Stimulated activated CD8-positive, alpha-beta memory T cell treated with anti-CD3 and anti-CD28 coated beads, Interleukin-12 subunit alpha, Interleukin-12 subunit beta, amount 100 ng/mL, for 4 hours (primary cell): ENCODE measurements around the gene DGKZ.

Experiments
- DNase-seq: peaks from one replicate; pipeline ENCODE4 v3.0.0-alpha.2; 2020; ENCODE audit warnings: low read depth

The DGKZ gene

DNA sequence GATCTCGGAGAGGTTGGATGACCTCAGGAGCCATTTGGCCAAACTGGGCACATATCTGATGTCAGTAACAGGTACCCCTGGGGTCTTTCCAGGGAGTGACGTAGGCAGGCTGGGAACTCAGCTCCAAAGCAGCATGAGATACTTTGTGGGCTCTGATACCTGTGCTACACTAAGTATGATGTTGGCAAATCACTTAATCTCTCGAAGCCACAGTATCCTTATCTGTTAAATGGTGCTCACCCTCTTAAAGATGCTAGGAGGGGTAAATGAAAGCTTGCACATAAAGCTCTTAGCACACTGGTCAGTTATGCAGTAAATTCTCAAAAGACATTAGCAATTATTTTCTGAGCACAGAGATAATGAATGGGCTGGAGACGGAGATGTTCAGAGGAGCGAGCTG, 17.1 kb upstream of the DGKZ start:
- no peak for DNase-seq

DNA sequence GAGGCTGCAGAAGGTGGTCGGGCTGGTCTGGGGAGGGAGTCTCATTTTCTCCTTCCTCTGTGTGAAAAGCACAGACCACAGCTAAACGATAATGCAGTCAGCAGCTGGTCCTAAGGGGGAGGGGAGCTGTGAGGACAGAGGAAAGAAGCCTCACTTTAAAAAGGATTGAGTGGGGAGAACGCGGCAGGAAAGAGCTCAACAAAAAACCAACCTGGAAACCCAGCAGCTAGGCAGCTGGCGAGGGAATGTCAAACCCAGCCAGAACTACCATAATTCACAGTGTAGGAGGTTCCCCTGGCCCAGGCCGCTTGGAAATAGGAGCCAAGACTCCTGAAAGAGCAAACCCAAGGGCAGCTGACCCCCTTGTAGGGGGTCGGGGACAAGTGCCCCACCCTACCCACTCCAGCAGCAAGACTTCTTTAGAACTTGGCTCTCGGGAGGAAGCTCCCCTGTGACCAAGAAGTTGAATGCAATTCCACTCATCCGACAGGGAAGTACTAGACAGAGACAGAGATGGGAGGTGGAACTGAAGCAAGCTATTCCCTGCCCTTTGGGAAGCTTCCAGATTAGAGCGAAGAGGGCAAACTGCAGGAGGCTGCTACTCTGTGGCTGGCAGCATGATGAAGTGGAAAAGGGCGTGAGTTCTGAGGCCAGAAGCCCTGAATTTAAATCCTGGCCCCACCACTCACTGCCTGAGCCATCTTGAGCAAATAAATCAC, 16.5 kb upstream of the DGKZ start:
- DNase-seq = no peak

DNA sequence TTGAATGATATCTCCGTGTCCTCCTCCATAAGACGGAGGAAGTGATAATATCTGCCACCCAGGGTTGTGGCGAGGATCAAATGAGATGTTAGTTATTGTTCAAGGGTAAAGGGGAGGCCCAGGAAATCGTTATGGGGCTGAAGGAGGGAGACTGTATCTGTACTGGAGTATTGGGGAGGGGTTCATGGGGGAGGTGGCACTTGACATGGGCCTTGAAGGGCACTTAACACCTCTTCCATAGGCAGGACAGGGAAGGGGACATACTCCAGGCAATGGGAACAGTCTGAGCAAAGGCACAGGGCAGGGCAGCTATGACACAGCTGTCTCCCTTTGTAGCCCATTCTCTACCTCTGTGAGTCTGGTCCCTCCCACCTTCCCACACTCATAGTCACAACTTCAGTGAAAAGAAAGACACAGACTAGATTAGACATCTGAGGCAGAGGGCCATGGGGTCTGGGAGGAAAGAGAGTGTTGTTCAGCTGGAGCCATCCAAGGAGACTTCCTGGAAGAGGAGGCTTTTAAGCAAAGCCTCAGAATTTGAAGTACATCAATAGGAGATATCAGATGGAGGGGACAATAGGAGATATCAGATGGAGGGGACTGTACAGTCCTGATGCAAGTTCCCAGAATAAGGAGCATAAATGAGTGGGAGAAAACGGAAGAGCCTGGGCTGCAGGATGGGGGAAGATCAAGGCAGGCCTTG, 15.8 kb upstream of the DGKZ start:
- no peak for DNase-seq

DNA sequence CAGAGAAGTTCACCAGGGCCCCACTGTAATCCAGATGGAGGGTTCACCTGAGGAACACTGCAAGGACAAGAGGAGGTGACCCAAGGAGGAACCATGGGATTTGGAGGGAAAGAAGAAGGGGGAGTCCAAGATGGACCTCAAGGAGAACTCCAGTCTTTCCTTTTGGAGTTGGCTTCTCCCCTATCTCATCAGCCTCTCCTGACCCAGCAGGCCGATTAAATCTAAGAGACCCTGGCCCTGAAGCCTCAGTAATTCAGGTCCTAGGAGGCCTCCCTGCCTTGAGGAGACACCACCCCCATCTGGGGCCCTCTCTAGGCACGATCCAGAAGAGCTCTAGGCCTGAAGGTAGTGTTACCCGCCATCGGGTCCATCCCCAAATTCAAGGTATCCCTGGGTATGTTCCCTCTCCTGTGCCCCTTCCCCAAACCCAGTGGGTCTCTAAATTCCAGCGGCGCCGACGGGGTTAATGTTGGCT, 15.1 kb upstream of the DGKZ start:
- DNase-seq = no peak

DNA sequence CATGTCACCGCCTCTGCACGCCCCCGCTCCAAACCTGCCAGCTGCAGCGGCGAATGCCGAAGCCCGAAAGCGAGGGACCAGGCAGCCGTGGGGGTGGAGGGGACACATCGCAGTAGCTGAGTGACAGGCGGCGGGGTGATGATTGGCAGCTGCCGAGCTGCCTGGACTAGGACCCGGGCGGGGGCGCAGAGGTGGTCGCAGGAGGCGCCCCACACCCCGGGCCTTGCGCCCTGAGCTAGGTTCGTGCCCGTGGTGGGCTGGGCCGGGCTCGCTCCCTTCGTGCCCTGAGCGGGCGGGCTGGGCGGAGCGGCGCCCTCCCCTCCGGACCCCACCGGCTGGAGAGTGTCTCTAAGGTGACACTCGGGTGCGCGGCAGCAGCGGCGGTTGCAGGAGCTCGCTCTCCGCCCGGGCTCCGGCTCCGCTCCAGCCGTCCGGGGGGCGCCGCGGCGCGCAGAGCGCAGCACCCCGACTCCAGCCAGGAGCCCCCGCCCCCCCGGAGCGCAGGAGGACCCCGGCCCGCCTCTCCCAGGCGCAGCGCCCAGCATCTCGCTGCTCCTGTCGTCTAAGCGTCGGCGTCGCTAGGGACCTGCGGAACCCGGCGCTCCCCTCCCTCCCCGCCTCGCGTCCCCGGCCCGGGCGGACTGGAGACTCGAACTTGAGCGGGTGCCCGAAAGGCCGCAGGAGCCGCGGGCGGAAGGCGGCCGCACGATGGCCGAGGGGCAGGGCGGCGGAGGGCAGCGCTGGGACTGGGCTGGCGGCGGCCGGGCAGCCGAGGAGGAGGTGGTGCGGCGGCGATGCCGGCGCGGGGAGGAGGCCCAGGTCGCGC, 14.5 kb upstream of the DGKZ start:
- peak; percentile 50 for DNase-seq

DNA sequence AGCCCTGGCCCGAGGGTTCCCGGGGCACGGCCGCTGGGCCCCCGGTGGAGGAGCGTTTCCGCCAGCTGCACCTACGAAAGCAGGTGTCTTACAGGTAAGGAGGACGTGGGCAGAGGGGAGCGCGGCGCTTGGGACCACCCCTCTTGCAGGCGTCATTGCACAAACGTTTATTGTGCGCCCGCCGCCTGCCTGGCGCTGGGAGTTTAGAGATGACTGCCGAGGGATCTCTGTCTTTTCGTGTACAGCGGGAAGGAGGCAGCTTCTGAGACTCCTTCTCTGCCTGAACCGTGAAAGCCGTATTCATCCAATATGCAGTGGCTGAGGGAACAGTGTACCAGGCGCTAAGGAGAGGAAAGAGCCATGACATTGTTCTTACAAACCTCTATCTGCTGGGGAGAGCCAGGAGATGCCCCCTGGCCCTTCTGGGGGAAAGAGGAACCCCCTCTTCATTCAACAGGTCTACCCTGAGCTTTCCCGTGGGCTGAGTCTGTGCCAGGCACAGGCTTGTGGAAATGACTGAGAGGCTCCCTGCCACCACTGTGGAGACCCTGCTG, 13.8 kb upstream of the DGKZ start:
- DNase-seq = no peak

DNA sequence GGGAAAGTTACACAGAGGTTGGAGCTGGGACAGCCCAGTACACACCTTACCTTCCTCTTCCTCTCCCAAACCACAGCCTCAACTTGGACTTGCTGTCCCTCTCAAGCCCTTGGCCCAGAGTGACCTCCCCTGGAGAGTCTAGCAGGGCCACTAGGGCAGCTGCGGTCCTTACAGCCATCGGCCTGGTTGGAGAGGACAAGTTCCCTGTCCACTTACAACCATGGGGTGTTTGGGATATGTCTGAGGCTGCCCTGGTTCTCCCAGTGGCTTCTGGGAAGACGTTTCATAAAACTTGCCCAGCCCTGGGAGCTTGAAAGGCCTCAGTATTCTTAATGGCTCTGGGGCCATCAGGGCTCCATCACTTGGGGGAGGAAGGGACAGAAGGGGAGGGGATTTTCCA, 13.1 kb upstream of the DGKZ start:
- no peak for DNase-seq

DNA sequence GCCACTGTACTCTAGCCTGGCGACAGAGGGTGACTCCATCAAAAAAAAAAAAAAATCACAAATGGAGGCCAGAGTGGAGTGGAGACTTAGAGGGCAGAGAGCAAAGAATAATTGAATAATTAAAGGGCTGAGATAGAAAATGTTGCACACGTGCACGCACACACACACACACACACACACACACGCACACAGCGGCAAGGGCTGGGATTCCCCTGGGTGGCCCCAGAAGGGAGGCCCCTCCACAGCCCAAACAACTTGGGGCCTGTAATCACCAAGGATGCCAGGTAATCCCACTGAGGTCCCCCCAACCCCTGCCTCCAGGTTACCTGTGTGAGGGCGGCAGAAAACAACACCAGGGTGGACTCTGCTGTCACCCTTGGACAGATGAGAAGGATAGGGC, 12.0 kb upstream of the DGKZ start:
- no peak for DNase-seq

DNA sequence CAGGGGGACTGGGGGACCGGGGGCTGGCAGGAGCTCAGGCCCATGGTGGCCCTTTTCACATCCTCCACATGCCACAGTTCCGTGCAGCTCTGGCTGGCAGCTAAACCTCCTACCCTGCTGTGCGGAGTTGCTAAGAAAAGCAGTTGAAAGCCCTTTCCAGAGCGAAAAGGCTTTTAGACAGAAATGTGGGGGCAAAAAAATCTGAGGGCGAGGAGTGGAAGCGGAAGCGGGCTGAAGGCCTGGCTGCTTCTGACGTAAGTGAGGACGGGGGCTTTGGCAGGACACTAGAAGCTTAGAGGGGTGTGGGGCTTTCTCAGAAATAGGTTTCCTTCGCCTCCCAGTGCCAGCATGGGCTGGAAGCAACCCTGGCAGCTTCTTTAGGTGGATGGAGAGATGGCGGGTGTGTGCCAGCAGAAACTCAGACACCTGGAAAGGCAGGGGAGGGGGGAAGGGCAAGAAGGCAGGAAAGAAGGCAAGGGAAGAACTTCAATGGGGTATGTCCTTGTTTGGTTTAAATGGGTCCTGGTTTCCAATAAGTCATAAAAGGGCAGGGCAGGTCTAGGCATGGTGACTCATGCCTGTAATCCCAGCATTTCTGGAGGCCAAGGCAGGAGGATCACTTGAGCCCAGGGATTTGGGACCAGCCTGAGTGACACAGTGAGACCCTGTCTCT, 11.2 kb upstream of the DGKZ start:
- DNase-seq = no peak

DNA sequence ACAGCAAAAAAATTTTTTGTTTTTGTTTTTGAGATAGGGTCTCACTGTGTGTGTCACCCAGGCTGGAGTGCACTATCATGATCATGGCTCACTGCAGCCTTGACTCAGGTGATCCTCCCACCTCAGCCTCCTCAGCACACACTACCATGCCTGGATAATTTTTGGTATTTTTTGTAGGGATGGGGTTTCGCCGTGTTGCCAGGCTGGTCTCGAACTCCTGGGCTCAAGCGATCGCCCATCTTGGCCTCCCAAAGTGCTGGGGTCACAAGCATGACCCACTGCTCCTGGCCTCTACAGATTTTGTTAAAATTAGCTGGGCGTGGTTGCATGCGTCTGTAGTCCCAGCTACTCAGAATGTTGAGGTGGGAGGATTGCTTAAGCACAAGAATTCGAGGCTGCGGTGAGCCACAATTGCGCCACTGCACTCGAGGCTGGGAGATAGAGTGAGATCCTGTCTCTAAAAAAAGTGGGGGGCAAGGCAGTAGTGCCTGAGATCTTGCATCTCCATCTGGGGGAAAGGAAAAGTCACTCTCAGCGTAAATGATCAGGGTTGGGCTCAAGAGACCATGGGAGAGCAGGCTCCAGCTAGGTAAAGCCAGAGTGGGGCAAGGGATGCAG, 10.6 kb upstream of the DGKZ start:
- no peak for DNase-seq

DNA sequence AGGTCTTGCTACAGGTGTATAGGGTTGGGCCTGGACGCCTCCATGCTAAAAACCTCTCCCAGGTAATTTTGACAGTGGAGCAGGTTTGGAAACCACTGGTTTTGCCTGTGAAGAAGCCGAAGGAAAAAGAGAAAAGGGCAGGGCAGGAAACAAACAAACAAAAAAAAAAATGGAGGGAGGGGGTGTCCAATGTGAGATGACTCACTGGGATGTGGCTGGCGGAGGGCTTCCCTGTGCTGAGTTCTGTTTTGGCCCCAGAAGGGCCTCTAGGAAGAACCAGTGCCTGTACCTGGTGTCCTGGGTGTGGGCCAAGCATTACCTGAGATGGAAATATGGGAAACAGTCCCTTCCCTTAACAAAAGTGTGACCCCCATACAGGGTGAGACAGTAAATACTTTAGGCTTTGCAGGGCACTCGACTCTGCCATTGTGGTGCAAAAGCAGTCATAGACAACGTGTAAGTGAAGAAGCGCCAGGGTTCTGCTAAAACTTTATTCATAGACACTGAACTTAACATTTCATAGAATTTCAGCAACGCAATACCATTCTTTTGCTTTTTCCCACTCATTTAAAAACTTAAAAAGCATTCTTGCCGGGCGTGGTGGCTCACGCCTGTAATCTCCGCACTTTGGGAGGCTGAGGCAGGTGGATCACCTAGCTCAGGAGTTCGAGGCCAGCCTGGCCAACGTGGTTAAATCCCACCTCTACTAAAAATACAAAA, 9.5 kb upstream of the DGKZ start:
- no peak for DNase-seq

DNA sequence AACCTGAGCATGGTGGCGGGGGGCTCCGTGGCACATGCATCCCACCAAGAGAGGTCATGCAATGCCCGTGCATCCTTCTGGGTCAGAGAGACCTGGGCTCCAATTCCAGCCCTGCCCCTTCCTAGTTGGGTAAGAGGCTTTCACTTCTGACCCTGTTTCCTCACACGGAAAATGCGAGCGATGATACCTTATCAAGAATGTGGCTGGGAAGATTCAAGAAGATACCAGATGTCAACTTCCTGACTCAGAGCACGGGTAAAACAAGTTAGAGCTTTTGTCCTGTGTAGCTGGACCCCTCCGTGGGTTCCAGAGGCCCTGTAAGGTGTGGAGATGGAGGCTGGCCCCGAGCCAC, 8.7 kb upstream of the DGKZ start:
- no peak for DNase-seq

DNA sequence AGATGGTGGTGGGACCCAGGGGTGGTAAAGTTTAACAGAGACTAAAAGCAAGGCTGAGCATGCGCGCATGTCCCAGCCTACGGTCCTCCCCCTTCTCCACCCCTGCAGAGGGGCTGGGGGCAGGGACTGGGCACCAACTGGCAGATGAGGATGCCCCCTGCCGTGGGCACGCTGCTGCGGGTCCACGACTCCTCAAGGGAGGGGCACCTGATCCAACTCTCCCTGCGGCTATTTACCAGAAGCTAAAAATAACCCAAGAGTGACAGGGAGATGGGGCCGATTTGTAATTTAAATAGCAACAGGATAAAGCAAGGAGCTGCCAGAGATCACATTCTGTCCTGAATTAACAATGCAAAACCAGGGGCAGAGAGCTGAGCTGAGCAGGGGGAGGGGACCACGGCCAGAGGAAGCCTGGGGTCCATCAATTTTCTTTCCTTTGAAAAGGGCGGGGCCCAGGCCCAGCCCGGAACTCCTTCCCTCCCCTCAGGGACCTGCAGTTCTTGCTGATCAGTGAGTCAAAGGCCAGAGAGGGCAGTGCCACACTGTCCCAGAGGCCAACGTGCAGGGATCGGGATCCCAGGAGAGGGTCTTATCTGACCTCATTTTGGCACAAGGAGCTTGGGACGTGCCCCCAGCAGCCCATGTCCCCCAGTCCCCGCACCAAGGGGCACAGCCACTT, 8.1 kb upstream of the DGKZ start:
- DNase-seq = no peak

DNA sequence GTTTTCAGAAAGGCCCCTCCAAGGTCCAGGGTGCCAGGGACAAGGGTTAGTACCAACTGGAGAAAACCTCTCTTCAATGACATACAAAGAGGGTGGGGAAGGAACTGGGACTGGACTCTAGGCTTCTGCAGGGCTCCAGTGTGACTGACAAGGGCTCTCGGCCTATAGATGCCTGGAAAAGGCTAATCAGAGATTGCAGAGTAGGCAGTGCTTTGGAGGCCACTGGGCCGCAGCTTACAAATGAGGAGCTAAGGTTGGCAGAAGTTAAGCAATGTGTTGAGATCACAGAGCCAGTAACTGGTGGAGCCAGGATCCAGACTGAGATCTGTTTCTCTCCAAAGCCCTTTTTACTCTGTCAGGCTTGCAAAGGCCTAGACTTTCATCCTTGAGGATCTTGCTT, 7.4 kb upstream of the DGKZ start:
- DNase-seq = no peak

DNA sequence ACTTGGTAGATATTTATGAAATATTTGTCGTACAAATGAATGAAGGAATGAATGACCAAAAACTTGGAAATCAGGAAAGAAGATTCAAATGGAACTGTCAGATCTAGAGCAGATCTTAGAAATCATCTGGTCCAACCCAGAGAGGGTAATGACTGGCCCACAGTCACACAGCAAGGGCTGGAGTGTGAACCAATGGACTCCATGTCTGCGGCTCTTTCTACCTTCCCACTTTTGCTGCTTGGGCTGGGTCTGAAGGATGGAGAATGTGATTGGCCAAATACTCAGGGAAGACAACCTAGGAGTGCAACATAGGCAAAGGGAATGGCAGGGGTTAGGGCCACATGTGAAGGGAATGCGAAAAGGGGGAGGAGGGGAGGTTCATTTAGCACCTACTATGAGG, 5.8 kb upstream of the DGKZ start:
- DNase-seq = no peak

DNA sequence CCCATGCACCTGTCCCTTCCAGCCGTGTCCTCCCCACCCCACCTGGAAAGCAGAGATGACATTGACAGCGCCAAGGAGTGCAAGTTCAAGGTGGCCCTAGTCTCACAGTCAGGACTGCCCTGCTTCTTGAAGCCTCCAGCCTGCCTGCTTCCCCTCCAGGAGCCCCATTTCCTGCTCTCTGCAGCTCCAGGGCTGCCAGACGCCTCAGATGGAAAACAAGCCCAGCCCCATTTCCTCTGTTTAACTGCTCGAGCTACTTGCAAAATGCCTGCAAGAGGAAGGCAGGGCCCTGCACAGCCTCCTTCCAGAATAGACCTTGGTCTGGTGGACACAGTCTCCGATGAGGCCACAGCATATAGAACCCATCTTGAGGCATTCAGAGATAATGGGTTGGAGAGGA, 5.0 kb upstream of the DGKZ start:
- DNase-seq = no peak

DNA sequence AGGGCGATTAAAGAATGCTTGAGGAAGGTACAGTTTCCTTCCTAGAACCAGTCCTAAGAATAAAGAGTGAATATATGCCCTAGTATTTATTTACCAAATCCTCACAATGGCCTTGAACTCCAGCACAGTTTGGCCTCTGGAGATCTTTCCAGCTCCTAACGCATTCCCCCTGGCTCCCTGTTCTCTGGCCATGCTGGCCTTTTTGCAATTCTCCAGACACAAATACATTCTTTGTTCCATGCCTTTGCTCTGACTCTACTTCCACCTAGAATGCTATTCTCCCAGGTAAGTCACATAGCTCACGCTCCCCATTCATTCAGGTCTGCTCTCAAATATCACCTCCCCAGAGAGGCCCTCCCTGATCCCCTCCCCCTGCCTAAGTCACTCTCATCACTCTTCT, 3.7 kb upstream of the DGKZ start:
- DNase-seq = no peak

DNA sequence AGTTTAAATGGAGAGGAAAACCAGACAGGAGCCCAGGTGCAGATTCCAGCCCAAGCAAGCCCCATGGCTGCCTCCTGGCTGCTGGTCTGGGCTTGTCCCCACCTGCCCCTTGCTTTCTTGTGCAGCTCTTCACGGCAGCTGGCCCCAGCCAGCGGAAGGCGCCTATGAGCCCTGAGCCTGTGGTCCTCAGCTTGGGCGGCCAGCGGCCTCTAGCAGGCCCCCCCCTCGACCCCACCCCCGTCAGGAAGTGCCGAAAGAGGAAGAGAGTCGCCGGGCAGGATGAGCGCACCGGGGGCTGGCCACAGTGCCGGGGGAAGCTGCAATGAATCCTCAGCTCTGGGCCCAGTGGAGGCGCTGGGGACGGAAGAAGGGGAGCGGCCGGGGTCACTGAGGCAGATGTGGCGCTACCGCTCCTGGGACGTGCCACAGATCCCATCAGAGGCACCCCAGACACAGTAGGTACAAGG, 2.1 kb upstream of the DGKZ start:
- DNase-seq = no peak

DNA sequence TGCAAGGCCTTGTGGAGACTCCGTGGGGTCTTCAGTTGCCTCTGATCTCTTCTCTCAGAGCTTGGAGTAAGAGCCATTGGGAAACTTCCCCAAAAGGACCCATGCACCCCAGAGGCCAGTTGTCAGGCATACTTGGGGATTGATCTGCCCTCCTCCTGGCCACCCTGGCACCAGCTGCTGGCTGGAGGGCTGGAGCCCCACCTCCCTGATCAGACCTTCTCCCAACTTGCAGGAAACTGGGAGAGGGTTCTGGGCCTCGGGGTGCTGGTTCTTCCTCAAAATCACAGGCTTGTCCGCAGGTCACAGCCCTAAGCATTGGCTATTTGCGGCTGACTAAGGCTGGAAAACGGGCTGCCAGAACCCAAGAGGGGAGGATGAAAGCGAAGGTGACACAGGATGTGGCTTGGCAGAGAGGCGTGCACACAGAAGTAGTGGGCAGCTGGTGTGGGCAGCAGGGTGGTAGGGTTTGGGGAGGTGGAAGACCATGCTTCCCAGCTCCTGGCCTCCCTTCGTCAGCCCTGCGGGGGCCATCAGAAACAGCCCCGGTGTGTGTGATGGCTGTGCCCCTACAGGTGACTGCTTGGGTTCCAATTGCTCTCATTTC, 1.3 kb upstream of the DGKZ start:
- no peak for DNase-seq
